ENCODE results near the gene EIF4E1B.

The EIF4E1B gene

DNA sequence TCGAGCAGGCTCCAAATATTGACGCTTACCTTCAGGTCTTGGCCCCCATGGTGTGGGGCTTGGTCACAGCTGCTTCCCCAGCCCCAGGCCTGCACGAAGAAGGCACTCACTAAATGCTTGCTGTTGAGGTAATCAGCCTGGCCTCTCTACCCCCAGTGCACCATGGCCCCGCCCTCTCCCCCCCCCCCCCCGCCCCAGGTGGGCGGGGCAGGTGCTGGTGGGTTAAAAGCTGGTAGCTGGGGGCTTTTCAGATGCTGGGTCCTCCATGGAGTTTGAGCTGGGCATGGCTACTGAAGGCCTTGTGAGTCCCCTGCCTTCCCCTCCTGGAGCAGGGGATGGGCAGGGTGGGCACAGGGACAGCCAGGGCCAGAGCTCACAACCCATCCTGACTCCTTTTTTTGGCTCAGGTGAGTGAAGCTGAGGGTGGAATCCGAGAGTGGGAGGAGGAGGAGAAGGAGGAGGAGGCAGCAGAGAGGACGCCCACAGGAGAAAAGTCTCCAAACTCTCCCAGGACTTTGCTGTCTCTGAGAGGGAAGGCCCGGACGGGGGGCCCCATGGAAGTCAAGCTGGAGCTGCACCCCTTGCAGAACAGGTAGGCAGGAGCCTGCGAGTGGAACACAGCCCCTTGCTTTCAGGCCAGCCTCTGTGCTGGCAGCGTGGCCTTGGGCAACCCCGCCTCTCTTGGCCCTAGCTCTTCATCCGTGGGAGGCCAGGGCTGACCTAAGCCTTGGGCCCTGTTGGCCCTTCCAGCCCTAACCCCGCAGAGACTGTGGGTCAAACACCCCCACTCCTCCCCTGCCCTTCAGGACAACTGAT lies 12.4 kb downstream of the EIF4E1B start:
- H2AFZ ChIP-seq (ENCODE audit: insufficient read depth, low read length, poor library complexity) = no peak overlapping the region
- no peaks in the 10 kb centered on the region for H3K9me3 ChIP-seq (ENCODE audit: insufficient read depth, low read depth, low read length)
- no peak overlapping the region for H3K4ac ChIP-seq (ENCODE audit: low read depth, low read length)
- no CpG with 5 or more reads among the region's 15 CpGs for WGBS (ENCODE audit: extremely low coverage, insufficient coverage, insufficient read length)
- no peak overlapping the region for H3K14ac ChIP-seq (ENCODE audit: low read length)
- no peak overlapping the region for H3K27ac ChIP-seq (ENCODE audit: low read depth, low read length)
- H2BK5ac ChIP-seq (ENCODE audit: low read depth, low read length, poor library complexity) = no peak overlapping the region
- no peak overlapping the region for H3K9ac ChIP-seq (ENCODE audit: low read length)
- DNase-seq = no peak
- H3K18ac ChIP-seq (ENCODE audit: low read length) = no peak overlapping the region
- no peak overlapping the region for H4K91ac ChIP-seq (ENCODE audit: low read depth, low read length)
- H3K4me2 ChIP-seq (ENCODE audit: low read length) = no peak overlapping the region
- H4K12ac ChIP-seq (ENCODE audit: low read depth, low read length) = no peak overlapping the region
- H3K4me3 ChIP-seq (ENCODE audit: low read depth, low read length) = no peak overlapping the region
- H3K4me1 ChIP-seq (ENCODE audit: control insufficient read depth in 1 of 2, insufficient read depth in 2 of 2, low read length in 2 of 2) = peaks cover 5 to 9% of the 10 kb centered on the region in 2 experiments
- H2BK120ac ChIP-seq (ENCODE audit: insufficient read depth, low read length, poor library complexity) = no peak overlapping the region
- no peak overlapping the region for H2AK5ac ChIP-seq (ENCODE audit: low read length)
- H4K8ac ChIP-seq (ENCODE audit: low read depth, low read length) = no peak overlapping the region
- H3K23ac ChIP-seq (ENCODE audit: low read length) = no peak overlapping the region
- peaks cover 9% of the 10 kb centered on the region for H3K79me1 ChIP-seq (ENCODE audit: low read length)
- H2BK12ac ChIP-seq (ENCODE audit: low read length) = no peak overlapping the region
- no peaks in the 10 kb centered on the region for H3K27me3 ChIP-seq (ENCODE audit: insufficient read depth, low read length)
- H3K36me3 ChIP-seq (ENCODE audit: control insufficient read depth in 1 of 2, insufficient read depth in 2 of 2, low read length in 2 of 2) = no peaks in the 10 kb centered on the region
- H3K79me2 ChIP-seq (ENCODE audit: control insufficient read depth, insufficient read depth, low read length, poor library complexity) = peaks cover 5% of the 10 kb centered on the region

DNA sequence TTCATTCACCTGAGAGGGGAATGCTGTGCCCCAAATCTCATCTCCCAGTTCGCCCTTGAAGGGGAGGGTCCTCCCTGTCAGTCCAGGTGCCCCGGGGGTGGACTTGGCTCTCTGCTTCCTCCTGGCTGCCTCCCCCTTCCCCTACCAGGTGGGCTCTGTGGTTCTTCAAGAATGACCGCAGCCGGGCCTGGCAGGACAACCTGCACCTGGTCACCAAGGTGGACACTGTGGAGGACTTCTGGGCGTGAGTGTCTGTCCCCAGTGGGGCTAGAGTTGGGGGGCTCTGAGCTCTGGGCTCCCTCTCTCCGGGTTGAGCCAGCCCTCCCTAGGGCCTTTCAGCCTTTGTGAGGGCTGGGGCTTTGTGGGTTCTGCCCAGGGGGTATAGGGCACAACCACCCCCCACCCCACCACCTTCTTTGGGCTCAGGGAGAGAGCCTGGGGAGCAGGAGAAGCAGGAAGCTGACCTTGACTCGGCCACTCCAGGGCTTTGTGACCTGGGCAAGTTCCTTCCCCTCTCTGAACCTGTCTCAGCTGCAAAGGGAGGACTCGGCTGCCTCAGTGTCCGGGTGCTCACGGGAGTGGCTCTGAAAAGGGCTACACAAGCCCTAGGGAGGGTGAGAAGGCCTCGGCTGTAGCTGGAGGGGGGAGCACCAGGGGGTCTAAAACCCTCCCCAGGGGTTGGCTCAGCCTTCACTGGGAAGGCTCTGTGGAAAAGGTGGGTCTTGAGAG lies 13.2 kb downstream of the EIF4E1B start:
- no peak overlapping the region for H3K4me2 ChIP-seq (ENCODE audit: low read length)
- no peak overlapping the region for H3K23ac ChIP-seq (ENCODE audit: low read length)
- H3K79me1 ChIP-seq (ENCODE audit: low read length) = peaks cover 10% of the 10 kb centered on the region
- H3K4ac ChIP-seq (ENCODE audit: low read depth, low read length) = no peak overlapping the region
- H3K36me3 ChIP-seq (ENCODE audit: control insufficient read depth in 1 of 2, insufficient read depth in 2 of 2, low read length in 2 of 2) = no peaks in the 10 kb centered on the region
- no peak overlapping the region for H3K14ac ChIP-seq (ENCODE audit: low read length)
- peaks cover 11 to 12% of the 10 kb centered on the region in 2 experiments for H3K4me1 ChIP-seq (ENCODE audit: control insufficient read depth in 1 of 2, insufficient read depth in 2 of 2, low read length in 2 of 2)
- no peak overlapping the region for H3K27ac ChIP-seq (ENCODE audit: low read depth, low read length)
- no peaks in the 10 kb centered on the region for H3K9me3 ChIP-seq (ENCODE audit: insufficient read depth, low read depth, low read length)
- H2BK120ac ChIP-seq (ENCODE audit: insufficient read depth, low read length, poor library complexity) = no peak overlapping the region
- H4K91ac ChIP-seq (ENCODE audit: low read depth, low read length) = no peak overlapping the region
- DNase-seq = no peak
- H3K18ac ChIP-seq (ENCODE audit: low read length) = no peak overlapping the region
- no peak overlapping the region for H2AFZ ChIP-seq (ENCODE audit: insufficient read depth, low read length, poor library complexity)
- no peaks in the 10 kb centered on the region for H3K27me3 ChIP-seq (ENCODE audit: insufficient read depth, low read length)
- no peak overlapping the region for H3K9ac ChIP-seq (ENCODE audit: low read length)
- H3K79me2 ChIP-seq (ENCODE audit: control insufficient read depth, insufficient read depth, low read length, poor library complexity) = peaks cover 6% of the 10 kb centered on the region
- H4K8ac ChIP-seq (ENCODE audit: low read depth, low read length) = no peak overlapping the region
- no peak overlapping the region for H2AK5ac ChIP-seq (ENCODE audit: low read length)
- no peak overlapping the region for H2BK12ac ChIP-seq (ENCODE audit: low read length)
- H2BK5ac ChIP-seq (ENCODE audit: low read depth, low read length, poor library complexity) = no peak overlapping the region
- no peak overlapping the region for H4K12ac ChIP-seq (ENCODE audit: low read depth, low read length)
- no peak overlapping the region for H3K4me3 ChIP-seq (ENCODE audit: low read depth, low read length)
- WGBS (ENCODE audit: extremely low coverage, insufficient coverage, insufficient read length) = no CpG with 5 or more reads among the region's 11 CpGs

DNA sequence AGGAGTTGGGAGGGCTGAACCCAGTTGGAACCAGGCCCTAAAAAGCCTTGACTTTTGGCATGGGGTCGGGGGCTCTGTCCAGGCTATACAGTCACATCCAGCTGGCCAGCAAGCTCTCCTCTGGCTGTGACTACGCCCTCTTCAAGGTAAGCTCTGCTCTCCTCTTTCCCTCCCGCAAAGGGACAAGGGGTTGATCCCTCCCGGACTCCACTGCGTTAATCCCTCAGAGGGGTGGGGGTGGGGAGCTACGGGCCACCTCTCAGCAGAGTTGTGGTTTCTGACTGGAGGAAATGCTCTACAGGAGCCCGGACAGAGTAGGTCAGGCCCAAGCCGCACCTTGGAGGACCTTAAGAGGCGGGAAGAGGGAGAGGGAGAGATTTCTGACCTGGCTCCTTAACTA lies 13.8 kb downstream of the EIF4E1B start:
- H2AK5ac ChIP-seq (ENCODE audit: low read length) = no peak overlapping the region
- H3K4me1 ChIP-seq (ENCODE audit: control insufficient read depth in 1 of 2, insufficient read depth in 2 of 2, low read length in 2 of 2) = peaks cover 11 to 12% of the 10 kb centered on the region in 2 experiments
- H3K9ac ChIP-seq (ENCODE audit: low read length) = no peak overlapping the region
- H3K4me3 ChIP-seq (ENCODE audit: low read depth, low read length) = no peak overlapping the region
- H3K18ac ChIP-seq (ENCODE audit: low read length) = no peak overlapping the region
- H3K23ac ChIP-seq (ENCODE audit: low read length) = no peak overlapping the region
- H4K12ac ChIP-seq (ENCODE audit: low read depth, low read length) = no peak overlapping the region
- H3K27ac ChIP-seq (ENCODE audit: low read depth, low read length) = no peak overlapping the region
- H3K79me1 ChIP-seq (ENCODE audit: low read length) = peaks cover 10% of the 10 kb centered on the region
- no peak overlapping the region for H2BK5ac ChIP-seq (ENCODE audit: low read depth, low read length, poor library complexity)
- H3K79me2 ChIP-seq (ENCODE audit: control insufficient read depth, insufficient read depth, low read length, poor library complexity) = peaks cover 6% of the 10 kb centered on the region
- no peak overlapping the region for H4K91ac ChIP-seq (ENCODE audit: low read depth, low read length)
- no peak overlapping the region for H4K8ac ChIP-seq (ENCODE audit: low read depth, low read length)
- H3K9me3 ChIP-seq (ENCODE audit: insufficient read depth, low read depth, low read length) = no peaks in the 10 kb centered on the region
- H2BK120ac ChIP-seq (ENCODE audit: insufficient read depth, low read length, poor library complexity) = no peak overlapping the region
- no peak overlapping the region for H3K14ac ChIP-seq (ENCODE audit: low read length)
- no peak overlapping the region for H2BK12ac ChIP-seq (ENCODE audit: low read length)
- no peak overlapping the region for H3K4ac ChIP-seq (ENCODE audit: low read depth, low read length)
- no CpG with 5 or more reads among the region's 9 CpGs for WGBS (ENCODE audit: extremely low coverage, insufficient coverage, insufficient read length)
- DNase-seq = no peak
- no peaks in the 10 kb centered on the region for H3K36me3 ChIP-seq (ENCODE audit: control insufficient read depth in 1 of 2, insufficient read depth in 2 of 2, low read length in 2 of 2)
- no peak overlapping the region for H3K4me2 ChIP-seq (ENCODE audit: low read length)
- H3K27me3 ChIP-seq (ENCODE audit: insufficient read depth, low read length) = no peaks in the 10 kb centered on the region
- no peak overlapping the region for H2AFZ ChIP-seq (ENCODE audit: insufficient read depth, low read length, poor library complexity)

GRCh38 chr5:176644878-176645670 lies 14.6 kb downstream of the EIF4E1B start:
- Histone ChIP-seq H3K23ac (ENCODE audit: low read length) (no peak overlapping the region), H3K36me3 (ENCODE audit: control insufficient read depth in 1 of 2, insufficient read depth in 2 of 2, low read length in 2 of 2) (no peaks in the 10 kb centered on the region), H3K18ac (ENCODE audit: low read length) (no peak overlapping the region), H2AK5ac (ENCODE audit: low read length) (no peak overlapping the region), H4K8ac (ENCODE audit: low read depth, low read length) (no peak overlapping the region), H3K79me2 (ENCODE audit: control insufficient read depth, insufficient read depth, low read length, poor library complexity) (peaks cover 6% of the 10 kb centered on the region), H2BK120ac (ENCODE audit: insufficient read depth, low read length, poor library complexity) (no peak overlapping the region), H3K4ac (ENCODE audit: low read depth, low read length) (no peak overlapping the region), H3K4me3 (ENCODE audit: low read depth, low read length) (no peak overlapping the region), H3K14ac (ENCODE audit: low read length) (no peak overlapping the region), H3K4me2 (ENCODE audit: low read length) (no peak overlapping the region), H2BK5ac (ENCODE audit: low read depth, low read length, poor library complexity) (no peak overlapping the region), H3K27ac (ENCODE audit: low read depth, low read length) (no peak overlapping the region), H2AFZ (ENCODE audit: insufficient read depth, low read length, poor library complexity) (no peak overlapping the region), H3K4me1 (ENCODE audit: control insufficient read depth in 1 of 2, insufficient read depth in 2 of 2, low read length in 2 of 2) (peaks cover 11 to 12% of the 10 kb centered on the region in 2 experiments), H3K27me3 (ENCODE audit: insufficient read depth, low read length) (no peaks in the 10 kb centered on the region), H4K91ac (ENCODE audit: low read depth, low read length) (no peak overlapping the region), H4K12ac (ENCODE audit: low read depth, low read length) (no peak overlapping the region), H3K9me3 (ENCODE audit: insufficient read depth, low read depth, low read length) (no peaks in the 10 kb centered on the region), H3K79me1 (ENCODE audit: low read length) (peaks cover 10% of the 10 kb centered on the region), H3K9ac (ENCODE audit: low read length) (no peak overlapping the region), H2BK12ac (ENCODE audit: low read length) (no peak overlapping the region)
- no CpG with 5 or more reads among the region's 22 CpGs for WGBS (ENCODE audit: extremely low coverage, insufficient coverage, insufficient read length)
- DNase-seq = no peak

Data from trophoblast cell (in vitro differentiated cells and primary cell).